H9 (cell line): ENCODE results near the gene PADI4. TPM values are rescaled to one million over a fixed set of nuclear protein-coding genes. Genes with fewer than 3 reads are reported as not detected.

Experiments
- DNase-seq: peaks from one replicate; pipeline ENCODE4 v3.0.0-alpha.2; 2017
- H2AFZ ChIP-seq: one replicate; pipeline ENCODE4 v1.6.1; 2013; ENCODE audit warnings: mild to moderate bottlenecking, low read length, control low read depth, moderate library complexity
- H2AK5ac ChIP-seq: 2 replicates; pipeline ENCODE4 v1.6.1; 2013; ENCODE audit warnings: low read length, control low read depth, mixed read lengths; ENCODE audit not compliant: insufficient read length
- H2BK120ac ChIP-seq: one replicate; pipeline ENCODE4 v1.6.1; 2013; ENCODE audit warnings: low read depth, mild to moderate bottlenecking, low read length, control low read depth, inconsistent platforms; ENCODE audit not compliant: poor library complexity, severe bottlenecking
- H2BK12ac ChIP-seq: 2 replicates; pipeline ENCODE4 v1.6.1; 2013; ENCODE audit warnings: low read length, control low read depth, mixed read lengths, low read depth; ENCODE audit not compliant: insufficient read length
- H2BK15ac ChIP-seq: 2 replicates; pipeline ENCODE4 v1.6.1; 2013; ENCODE audit warnings: low read depth, low read length, control low read depth
- H2BK20ac ChIP-seq: one replicate; pipeline ENCODE4 v1.6.1; 2013; ENCODE audit warnings: low read depth, mild to moderate bottlenecking, low read length, control low read depth, inconsistent platforms; ENCODE audit not compliant: poor library complexity, severe bottlenecking
- H2BK5ac ChIP-seq: 2 replicates; pipeline ENCODE4 v1.6.1; 2013; ENCODE audit warnings: low read length, control low read depth, mixed read lengths; ENCODE audit not compliant: insufficient read length
- H3K14ac ChIP-seq: 2 replicates; pipeline ENCODE4 v1.6.1; 2013; ENCODE audit warnings: low read length, control low read depth; ENCODE audit not compliant: insufficient read depth
- H3K18ac ChIP-seq: 2 replicates; pipeline ENCODE4 v1.6.1; 2013; ENCODE audit warnings: low read depth, mild to moderate bottlenecking, mixed read lengths, low read length, control low read depth; ENCODE audit not compliant: insufficient read length
- H3K23ac ChIP-seq: 2 replicates; pipeline ENCODE4 v1.6.1; 2013; ENCODE audit warnings: low read length, control low read depth, mixed read lengths, low read depth; ENCODE audit not compliant: insufficient read length
- H3K23me2 ChIP-seq: 2 replicates; pipeline ENCODE4 v1.6.1; 2013; ENCODE audit warnings: low read depth, mild to moderate bottlenecking, mixed read lengths, low read length, control low read depth; ENCODE audit not compliant: insufficient read length, poor library complexity, severe bottlenecking
- H3K27ac ChIP-seq: 2 replicates; pipeline ENCODE4 v1.5.1; 2013; ENCODE audit warnings: low read length, control low read depth, mixed read lengths, low read depth; ENCODE audit not compliant: insufficient read length
- H3K27me3 ChIP-seq: 2 replicates; pipeline ENCODE4 v1.6.1; 2013; ENCODE audit warnings: low read length, control low read depth, inconsistent platforms; ENCODE audit not compliant: insufficient read depth
- H3K4ac ChIP-seq: 2 replicates; pipeline ENCODE4 v1.6.1; 2013; ENCODE audit warnings: low read depth, mild to moderate bottlenecking, control low read depth, inconsistent platforms, low read length, moderate library complexity
- H3K4me1 ChIP-seq: 2 replicates; pipeline ENCODE4 v1.6.1; 2013; ENCODE audit warnings: low read length, control low read depth, inconsistent platforms; ENCODE audit not compliant: insufficient read depth
- H3K4me2 ChIP-seq: 2 replicates; pipeline ENCODE4 v1.6.1; 2013; ENCODE audit warnings: low read length, control low read depth, mixed read lengths; ENCODE audit not compliant: insufficient read length, insufficient read depth
- H3K56ac ChIP-seq: 2 replicates; pipeline ENCODE4 v1.6.1; 2013; ENCODE audit warnings: low read depth, mild to moderate bottlenecking, mixed read lengths, low read length, control low read depth; ENCODE audit not compliant: insufficient read length
- H3K79me1 ChIP-seq: 2 replicates; pipeline ENCODE4 v1.6.1; 2013; ENCODE audit warnings: low read depth, mild to moderate bottlenecking, moderate library complexity, low read length, control low read depth, inconsistent platforms; ENCODE audit not compliant: insufficient read depth, poor library complexity, severe bottlenecking
- H3K79me2 ChIP-seq: 2 replicates; pipeline ENCODE4 v1.6.1; 2013; ENCODE audit warnings: low read length, control low read depth, inconsistent platforms; ENCODE audit not compliant: insufficient read depth
- H3K9ac ChIP-seq: 2 replicates; pipeline ENCODE4 v1.6.1; 2013; ENCODE audit warnings: low read length, control low read depth, mixed read lengths; ENCODE audit not compliant: insufficient read length; ENCODE audit errors: extremely low read depth
- H3K9me3 ChIP-seq: one replicate; pipeline ENCODE4 v1.6.1; 2013; ENCODE audit warnings: low read depth, low read length, inconsistent platforms; ENCODE audit not compliant: control insufficient read depth
- H3T11ph ChIP-seq: one replicate; pipeline ENCODE4 v1.6.1; 2013; ENCODE audit warnings: mild to moderate bottlenecking, low read length, control low read depth, inconsistent platforms
- H4K20me1 ChIP-seq: one replicate; pipeline ENCODE4 v1.6.1; 2013; ENCODE audit not compliant: control insufficient read depth, insufficient read length, insufficient read depth
- H4K5ac ChIP-seq: 2 replicates; pipeline ENCODE4 v1.6.1; 2013; ENCODE audit warnings: low read depth, mild to moderate bottlenecking, mixed read lengths, low read length, control low read depth; ENCODE audit not compliant: insufficient read length
- H4K8ac ChIP-seq: replicated peaks from 2 replicates; pipeline ENCODE4 v1.6.1; 2013; ENCODE audit warnings: low read length, control low read depth, mixed read lengths, low read depth; ENCODE audit not compliant: insufficient read length
- H4K91ac ChIP-seq: 2 replicates; pipeline ENCODE4 v1.6.1; 2013; ENCODE audit warnings: low read depth, mild to moderate bottlenecking, moderate library complexity, mixed read lengths, low read length, control low read depth; ENCODE audit not compliant: insufficient read length
- H3K27ac Mint-ChIP-seq, 3 experiments: 2 replicates in 2 of 3; 3 replicates in 1 of 3; pipeline ENCODE4 v1.8.0; 2020 to 2021; ENCODE audit warnings: mixed read lengths in 3 of 3, mild to moderate bottlenecking in 1 of 3, moderate library complexity in 1 of 3
- H3K27me3 Mint-ChIP-seq: 2 replicates; pipeline ENCODE4 v1.8.0; 2021; ENCODE audit warnings: low read depth, mild to moderate bottlenecking, moderate library complexity, mixed read lengths
- H3K36me3 Mint-ChIP-seq, 3 experiments: 2 replicates in 2 of 3; 3 replicates in 1 of 3; pipeline ENCODE4 v1.8.0; 2020 to 2021; ENCODE audit warnings: low read depth in 3 of 3, mixed read lengths in 3 of 3; ENCODE audit not compliant: insufficient read depth in 1 of 3
- H3K4me1 Mint-ChIP-seq, 2 experiments: 2 replicates each; pipeline ENCODE4 v1.8.0; 2020; ENCODE audit warnings: mixed read lengths in 2 of 2
- H3K4me3 Mint-ChIP-seq, 2 experiments: 2 replicates in 1 of 2; 3 replicates in 1 of 2; pipeline ENCODE4 v1.8.0; 2020 to 2021; ENCODE audit warnings: mild to moderate bottlenecking in 2 of 2, mixed read lengths in 2 of 2, moderate library complexity in 1 of 2
- H3K9me3 Mint-ChIP-seq, 2 experiments: 2 replicates in 1 of 2; 3 replicates in 1 of 2; pipeline ENCODE4 v1.8.0; 2020; ENCODE audit warnings: mild to moderate bottlenecking in 2 of 2, mixed read lengths in 2 of 2, moderate library complexity in 1 of 2
- WGBS: extraction: QIAGEN DNeasy Blood & Tissue Kit; methylation state at CpG from one replicate; pipeline ENCODE4 v1.1.7; 2013; ENCODE audit warnings: missing lambda C conversion rate, low lambda C conversion rate, mixed read lengths; ENCODE audit not compliant: insufficient read length; ENCODE audit errors: extremely low coverage; 5-methylcytosine and 5-hydroxymethylcytosine counted together
- total RNA-seq: library from RNA; stranded (reverse); gene quantifications from 2 replicates; pipeline ENCODE4 v1.2.1, GENCODE V29; 2021
- TF ChIP-seq, protein P1 (sequence below): fragments of 200-600 bp; sonication (generic); conservative IDR thresholded peaks from 3 replicates; pipeline ENCODE4 v1.8.0; 2021; ENCODE audit warnings: antibody characterized with exemption, mild to moderate bottlenecking

Gene PADI4
- total RNA-seq, 1 experiment from 2014 or later, result 0.13 TPM

DNA sequence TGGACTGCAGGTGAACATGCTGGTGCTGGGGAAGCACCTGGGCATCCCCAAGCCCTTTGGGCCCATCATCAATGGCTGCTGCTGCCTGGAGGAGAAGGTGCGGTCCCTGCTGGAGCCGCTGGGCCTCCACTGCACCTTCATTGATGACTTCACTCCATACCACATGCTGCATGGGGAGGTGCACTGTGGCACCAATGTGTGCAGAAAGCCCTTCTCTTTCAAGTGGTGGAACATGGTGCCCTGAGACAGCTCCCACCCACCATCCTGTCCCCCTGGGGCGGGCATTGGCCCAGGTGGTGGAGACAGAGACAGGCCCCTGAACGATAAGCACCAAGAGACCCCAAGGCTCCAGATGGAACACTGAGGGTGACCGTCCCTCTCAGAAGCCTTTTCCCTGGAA lies 25.2 kb upstream of the PADI4 start:
- Histone ChIP-seq H3K14ac (no peak overlapping the region), H2AK5ac (no peak overlapping the region), H3K18ac (no peak overlapping the region), H4K20me1 (no peaks in the 10 kb centered on the region), H3K4me2 (no peak overlapping the region), H3K9ac (no peak overlapping the region), H3K4me1 (no peaks in the 10 kb centered on the region), H3K23me2 (no peaks in the 10 kb centered on the region), H3K79me1 (no peaks in the 10 kb centered on the region), H2BK15ac (no peak overlapping the region), H2BK20ac (no peak overlapping the region), H3K23ac (no peak overlapping the region), H2BK120ac (no peak overlapping the region), H3K4ac (no peak overlapping the region), H4K91ac (no peak overlapping the region), H3K79me2 (no peaks in the 10 kb centered on the region), H2AFZ (no peak overlapping the region), H2BK12ac (no peak overlapping the region), H2BK5ac (no peak overlapping the region), H4K5ac (no peak overlapping the region), H3K27me3 (no peaks in the 10 kb centered on the region; the same call in 1 of the 2 replicates), H3K27ac (no peak overlapping the region), H3K9me3 (no peaks in the 10 kb centered on the region), H4K8ac (no peak overlapping the region), H3T11ph (no peak overlapping the region), H3K56ac (no peak overlapping the region)
- Mint-ChIP-seq H3K4me3 (no peak overlapping the region), H3K27me3 (peaks cover 8% of the 10 kb centered on the region), H3K27ac (no peak overlapping the region), H3K36me3 (no peaks in the 10 kb centered on the region), H3K4me1 (peaks cover 3% of the 10 kb centered on the region in 2 experiments; a peak in 3 of 4 replicates), H3K9me3 (no peaks in the 10 kb centered on the region)
- DNase-seq, result no peak
- WGBS, result no CpG with 5 or more reads among the region's 5 CpGs
- TF ChIP-seq, protein P1, sequence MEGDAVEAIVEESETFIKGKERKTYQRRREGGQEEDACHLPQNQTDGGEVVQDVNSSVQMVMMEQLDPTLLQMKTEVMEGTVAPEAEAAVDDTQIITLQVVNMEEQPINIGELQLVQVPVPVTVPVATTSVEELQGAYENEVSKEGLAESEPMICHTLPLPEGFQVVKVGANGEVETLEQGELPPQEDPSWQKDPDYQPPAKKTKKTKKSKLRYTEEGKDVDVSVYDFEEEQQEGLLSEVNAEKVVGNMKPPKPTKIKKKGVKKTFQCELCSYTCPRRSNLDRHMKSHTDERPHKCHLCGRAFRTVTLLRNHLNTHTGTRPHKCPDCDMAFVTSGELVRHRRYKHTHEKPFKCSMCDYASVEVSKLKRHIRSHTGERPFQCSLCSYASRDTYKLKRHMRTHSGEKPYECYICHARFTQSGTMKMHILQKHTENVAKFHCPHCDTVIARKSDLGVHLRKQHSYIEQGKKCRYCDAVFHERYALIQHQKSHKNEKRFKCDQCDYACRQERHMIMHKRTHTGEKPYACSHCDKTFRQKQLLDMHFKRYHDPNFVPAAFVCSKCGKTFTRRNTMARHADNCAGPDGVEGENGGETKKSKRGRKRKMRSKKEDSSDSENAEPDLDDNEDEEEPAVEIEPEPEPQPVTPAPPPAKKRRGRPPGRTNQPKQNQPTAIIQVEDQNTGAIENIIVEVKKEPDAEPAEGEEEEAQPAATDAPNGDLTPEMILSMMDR, result no peak
